K562 (cell line): ENCODE data around the gene SUPT3H. TPM values are rescaled to one million over a fixed set of nuclear protein-coding genes. Genes with fewer than 3 reads are reported as not detected.

Source experiments
- ATF6 ChIP-seq: sonication (generic); formaldehyde crosslinking; IDR thresholded peaks from 2 replicates; pipeline ENCODE4 v1.4.0; 2020; ENCODE audit warnings: mild to moderate bottlenecking, missing genetic modification reagents
- E2F4 ChIP-seq: sonication (generic); formaldehyde crosslinking; IDR thresholded peaks from 2 replicates; pipeline ENCODE4 v1.8.0; 2022; ENCODE audit warnings: mild to moderate bottlenecking, low read depth, missing genetic modification reagents
- EZH2 ChIP-seq: IDR thresholded peaks from 2 replicates; pipeline ENCODE4 v1.6.1; 2012; ENCODE audit warnings: low read depth, mild to moderate bottlenecking, inconsistent platforms, low read length, borderline replicate concordance
- FOXA3 ChIP-seq, 2 experiments: fragments of 450-650 bp in 1 of 2; sonication (generic) in 1 of 2; formaldehyde crosslinking; IDR thresholded peaks in 1 of 2; conservative IDR thresholded peaks in 1 of 2; 2 replicates each; pipeline versions ENCODE4 v1.4.0 to v1.8.0; 2020 to 2022; ENCODE audit warnings: mild to moderate bottlenecking in 2 of 2, missing genetic modification reagents in 1 of 2
- HSF4 ChIP-seq: fragments of 250-450 bp; sonication (Bioruptor Pico); IDR thresholded peaks from 2 replicates; pipeline ENCODE4 v2.1.2; 2022; ENCODE audit warnings: mild to moderate bottlenecking, moderate library complexity, borderline replicate concordance
- KDM2B ChIP-seq: fragments of 250-450 bp; sonication (Bioruptor Pico); IDR thresholded peaks from 2 replicates; pipeline ENCODE4 v1.8.0; 2021; ENCODE audit warnings: mild to moderate bottlenecking, moderate library complexity
- MEF2D ChIP-seq: conservative IDR thresholded peaks from 2 replicates; pipeline ENCODE4 v1.6.1; 2016; ENCODE audit warnings: low read depth, missing genetic modification characterization, missing compliant biosample characterization
- NCOA2 ChIP-seq, 2 experiments: fragments of 450-650 bp; IDR thresholded peaks; 2 replicates each; pipeline ENCODE4 v1.6.1; 2018; ENCODE audit warnings: mild to moderate bottlenecking in 2 of 2, moderate library complexity in 1 of 2; ENCODE audit not compliant: partially characterized antibody in 2 of 2
- POLR3A ChIP-seq: IDR thresholded peaks from 2 replicates; pipeline ENCODE4 v1.6.1; 2011; ENCODE audit warnings: borderline replicate concordance, mild to moderate bottlenecking, moderate library complexity; ENCODE audit not compliant: insufficient read length, insufficient read depth; ENCODE audit errors: extremely low read depth
- RBM15 ChIP-seq: fragments of 200-400 bp; formaldehyde crosslinking; IDR thresholded peaks from 2 replicates; pipeline ENCODE4 v1.6.1; 2018; ENCODE audit warnings: mild to moderate bottlenecking, low read length, moderate library complexity; ENCODE audit not compliant: insufficient read depth
- SAP30 ChIP-seq: fragments of 200-600 bp; sonication (generic); IDR thresholded peaks from 2 replicates; pipeline ENCODE4 v1.6.1; 2012; ENCODE audit warnings: borderline replicate concordance, low read depth, mild to moderate bottlenecking, moderate library complexity, low read length, control low read depth, inconsistent platforms; ENCODE audit not compliant: insufficient read depth, poor library complexity, severe bottlenecking
- TCF15 ChIP-seq: fragments of 250-450 bp; sonication (Bioruptor Pico); IDR thresholded peaks from 2 replicates; pipeline ENCODE4 v1.8.0; 2022; ENCODE audit warnings: moderate library complexity, mild to moderate bottlenecking, inconsistent platforms
- TCF3 ChIP-seq: sonication (generic); formaldehyde crosslinking; IDR thresholded peaks from 2 replicates; pipeline ENCODE4 v1.4.0; 2020; ENCODE audit warnings: mild to moderate bottlenecking, missing genetic modification reagents
- XRCC3 ChIP-seq: fragments of 450-650 bp; IDR thresholded peaks from 2 replicates; pipeline ENCODE4 v1.6.1; 2017; ENCODE audit warnings: mild to moderate bottlenecking, moderate library complexity
- ZBTB8A ChIP-seq: fragments of 450-650 bp; IDR thresholded peaks from 2 replicates; pipeline ENCODE4 v1.6.1; 2018; ENCODE audit warnings: mild to moderate bottlenecking, moderate library complexity; ENCODE audit not compliant: partially characterized antibody
- ZMIZ1 ChIP-seq, 2 experiments: fragments of 150-350 bp in 1 of 2; IDR thresholded peaks; 2 replicates each; pipeline ENCODE4 v1.6.1; 2012 to 2016; ENCODE audit warnings: low read depth in 2 of 2, low read length in 2 of 2, mild to moderate bottlenecking in 1 of 2, moderate library complexity in 1 of 2
- ZNF140 ChIP-seq: fragments of 250-450 bp; sonication (Bioruptor Pico); IDR thresholded peaks from 2 replicates; pipeline ENCODE4 v1.8.0; 2021; ENCODE audit warnings: moderate library complexity, mild to moderate bottlenecking, inconsistent platforms
- ZNF24 ChIP-seq: fragments of 450-650 bp; IDR thresholded peaks from 2 replicates; pipeline ENCODE4 v1.6.1; 2016
- ZNF655 ChIP-seq: fragments of 250-450 bp; sonication (Bioruptor Pico); IDR thresholded peaks from 2 replicates; pipeline ENCODE4 v1.5.0; 2021
- polyA plus RNA-seq, 8 experiments: library from polyadenylated mRNA; depleted of rRNA in 4 of 8; stranded (reverse) in 5 of 8; unstranded in 3 of 8; fragments of >200 nt; fragmentation: Nextera tagmentation in 2 of 8; fragmentation: Illumina TruSeq in 1 of 8; extraction: Ambion mirVana in 2 of 8; extraction: Trizol in 1 of 8; gene quantifications; 2 replicates each; pipeline versions ENCODE4 v1.2.1 to v1.2.3, GENCODE V29; 2011 to 2014; ENCODE audit warnings: inconsistent platforms in 1 of 8, missing spikeins in 1 of 8
- total RNA-seq, 7 experiments: library from RNA; depleted of rRNA in 6 of 7; stranded (reverse); fragments of >200 nt in 6 of 7; fragmentation: Illumina TruSeq in 2 of 7; extraction: Trizol in 2 of 7; gene quantifications; 2 replicates each; pipeline versions ENCODE4 v1.2.1 to v1.2.3, GENCODE V29; 2011 to 2021; ENCODE audit warnings: low replicate concordance in 1 of 7

Gene SUPT3H
- total and polyA plus RNA-seq, 9 of the 15 experiments (the other 6 are each of a cell fraction or from before 2014, with no cell fraction given), result 7.2 to 16.3 (median 11.9) TPM

- no peak for TF ChIP-seq ZNF655 (CRISPR knock-in tag)
- no peak for TF ChIP-seq ATF6 (CRISPR knock-in tag)
- TF ChIP-seq ZNF24, result no peak
- TF ChIP-seq XRCC3, result no peak
- TF ChIP-seq HSF4 (CRISPR knock-in tag), result no peak
- TF ChIP-seq MEF2D (tag), result no peak
- TF ChIP-seq ZBTB8A, result no peak
- TF ChIP-seq NCOA2 (IDR thresholded peaks at IDR 0.05; ENCODE audit: partially characterized antibody in 2 of 2), result no peak
- TF ChIP-seq E2F4 (CRISPR knock-in tag), result no peak
- no peak for TF ChIP-seq ZMIZ1 (IDR thresholded peaks at IDR 0.05; ENCODE audit: low read depth in 2 of 2, low read length in 2 of 2)
- no peak for TF ChIP-seq TCF15 (CRISPR knock-in tag)
- no peak for TF ChIP-seq KDM2B (CRISPR knock-in tag)
- TF ChIP-seq POLR3A, result no peak
- peak; percentile 38; the same call in 1 of the 2 replicates for TF ChIP-seq TCF3 (CRISPR knock-in tag)
- TF ChIP-seq RBM15, result no peak
- TF ChIP-seq FOXA3 (CRISPR knock-in tag; conservative IDR thresholded peaks at IDR 0.05 in 1 of 2, IDR thresholded peaks at IDR 0.05 in 1 of 2), result no peak; a peak in 1 of 4 replicates
- no peak for TF ChIP-seq ZNF140 (CRISPR knock-in tag)
- no peak for TF ChIP-seq SAP30
- no peak for TF ChIP-seq EZH2
These were observed 222.3 kb downstream of the SUPT3H start (continued) for GRCh38 chr6:45155341-45155894.
